GM21576 (cell line): ENCODE results near the gene SEMA6B.

Experiments
- ATAC-seq: cut with Tn5 transposase; IDR thresholded peaks from one replicate; pipeline ENCODE4 v1.9.1; 2021; ENCODE audit warnings: mild to moderate bottlenecking, moderate library complexity; ENCODE audit not compliant: unreplicated experiment

Gene SEMA6B

DNA sequence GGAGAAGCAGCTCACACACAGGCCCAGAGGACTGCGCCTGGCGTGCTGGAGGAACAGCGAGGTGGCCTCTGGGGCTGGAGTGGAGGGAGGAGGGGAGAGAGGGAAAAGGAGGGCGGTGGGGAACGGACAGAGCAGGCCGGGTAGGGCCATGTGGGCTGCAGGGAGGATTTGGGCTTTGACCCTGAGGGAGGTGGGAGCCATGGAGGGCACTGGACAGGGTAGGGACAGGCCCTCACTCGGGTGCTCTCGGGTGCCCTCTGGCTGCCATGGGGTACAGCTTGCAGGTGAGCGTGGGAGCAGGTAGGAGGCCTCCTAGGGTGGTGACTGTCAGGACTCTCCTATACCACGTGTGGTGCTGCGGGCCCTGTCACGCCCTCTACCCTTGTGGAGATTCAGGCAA lies 64.0 kb downstream of the SEMA6B start:
- ATAC-seq = no peak

DNA sequence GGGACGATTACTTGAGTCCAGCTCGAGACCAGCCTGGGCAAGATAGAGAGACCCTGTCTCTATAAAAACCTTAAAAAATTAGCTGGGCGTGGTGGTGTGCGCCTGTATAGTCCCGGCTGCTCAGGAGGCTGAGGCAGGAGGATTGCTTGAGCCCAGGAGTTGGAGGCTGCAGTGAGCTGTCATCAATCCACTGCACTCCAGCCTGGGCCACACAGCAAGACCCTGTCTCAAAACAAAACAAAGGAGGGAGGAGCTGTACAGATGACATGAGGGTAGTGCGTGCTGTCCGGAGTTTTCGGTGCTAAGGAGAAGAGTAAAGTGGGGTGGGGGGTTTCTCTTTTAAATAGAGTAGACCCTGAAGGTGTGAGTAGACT lies 64.8 kb downstream of the SEMA6B start:
- no peak for ATAC-seq

DNA sequence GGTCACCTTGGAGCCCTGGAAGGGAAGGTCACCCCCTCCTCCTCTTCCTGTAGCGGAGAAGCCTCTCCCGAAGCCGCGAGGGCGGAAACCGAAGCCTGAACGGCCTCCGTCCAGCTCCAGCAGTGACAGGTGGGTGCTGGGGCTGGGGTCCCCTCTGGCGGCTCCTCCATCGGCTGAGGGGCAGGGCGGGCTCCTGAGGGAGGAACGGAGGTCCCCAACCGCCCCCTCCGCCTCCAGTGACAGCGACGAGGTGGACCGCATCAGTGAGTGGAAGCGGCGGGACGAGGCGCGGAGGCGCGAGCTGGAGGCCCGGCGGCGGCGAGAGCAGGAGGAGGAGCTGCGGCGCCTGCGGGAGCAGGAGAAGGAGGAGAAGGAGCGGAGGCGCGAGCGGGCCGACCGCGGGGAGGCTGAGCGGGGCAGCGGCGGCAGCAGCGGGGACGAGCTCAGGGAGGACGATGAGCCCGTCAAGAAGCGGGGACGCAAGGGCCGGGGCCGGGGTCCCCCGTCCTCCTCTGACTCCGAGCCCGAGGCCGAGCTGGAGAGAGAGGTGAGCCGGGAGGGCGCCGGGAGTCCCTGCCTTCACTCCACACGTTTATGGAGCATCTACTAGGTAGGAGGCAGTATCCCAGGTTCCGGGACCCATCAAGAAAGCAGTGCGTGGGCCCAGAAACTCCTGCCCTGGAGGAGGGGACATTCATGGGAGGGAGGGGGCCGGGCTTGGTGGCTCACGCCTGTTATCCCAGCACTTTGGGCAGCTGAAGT lies 65.4 kb downstream of the SEMA6B start:
- no peak for ATAC-seq

DNA sequence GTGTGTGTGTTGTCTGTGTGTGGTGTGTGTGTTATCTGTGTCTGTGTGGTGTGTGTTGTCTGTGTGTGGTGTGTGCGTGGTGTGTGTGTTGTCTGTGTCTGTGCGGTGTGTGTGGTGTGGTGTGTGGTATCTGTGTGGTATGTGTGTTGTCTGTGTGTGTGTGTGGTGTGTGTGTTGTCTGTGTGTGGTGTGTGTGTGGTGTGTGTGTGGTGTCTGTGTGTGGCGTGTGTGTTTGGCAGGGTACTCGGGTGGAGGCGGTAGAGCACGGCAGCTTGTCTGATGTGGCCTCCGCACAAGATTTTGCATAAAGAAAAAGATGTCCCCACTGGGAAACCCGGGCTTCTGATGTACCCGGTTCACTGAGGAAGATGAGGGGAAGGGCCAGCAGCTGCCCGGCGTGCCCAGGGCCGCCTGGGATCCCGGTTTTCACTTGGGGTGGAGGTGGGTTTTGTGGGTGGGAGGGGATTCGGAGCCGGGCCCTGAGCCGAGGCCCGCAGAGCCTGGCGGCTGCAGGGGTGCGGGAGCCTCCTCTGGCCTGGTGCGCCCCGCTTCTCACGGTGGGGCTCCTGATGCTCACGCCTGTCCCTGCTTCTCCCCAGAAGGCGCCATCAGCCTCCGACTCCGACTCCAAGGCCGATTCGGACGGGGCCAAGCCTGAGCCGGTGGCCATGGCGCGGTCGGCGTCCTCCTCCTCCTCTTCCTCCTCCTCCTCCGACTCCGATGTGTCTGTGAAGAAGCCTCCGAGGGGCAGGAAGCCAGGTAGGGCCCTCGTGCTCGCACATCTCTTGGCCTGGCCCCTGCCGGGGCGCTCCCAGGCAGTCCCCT lies 66.2 kb downstream of the SEMA6B start:
- ATAC-seq = no peak
